Measurements from ENCODE around the gene NSUN3.

DNA sequence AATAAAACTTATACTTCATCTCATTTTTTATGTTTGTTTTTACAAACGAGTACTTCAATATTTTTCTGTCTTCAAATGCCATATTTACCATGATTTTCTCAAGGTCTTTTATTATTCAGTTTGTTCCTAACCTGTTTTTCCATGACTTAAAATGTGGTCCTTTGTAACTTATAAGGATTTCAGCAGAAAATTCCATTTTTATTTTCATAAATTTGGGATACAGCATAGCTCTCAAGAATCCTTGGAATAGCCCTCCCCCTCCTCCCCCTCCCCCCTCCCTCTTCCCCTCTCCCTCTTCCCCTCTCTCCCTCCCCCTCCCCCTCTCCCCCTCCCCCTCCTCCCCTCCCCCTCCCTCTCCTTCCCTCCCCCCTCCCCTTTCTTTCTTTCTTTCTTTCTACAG is 19.6 kb upstream of the NSUN3 start:
- TF ChIP-seq BACH2 (CRISPR knock-in tag; IDR thresholded peaks at IDR 0.05; ENCODE audit: borderline replicate concordance), result no peak
- TF ChIP-seq TOX (CRISPR knock-in tag; IDR thresholded peaks at IDR 0.05; ENCODE audit: borderline replicate concordance), result no peak
- TF ChIP-seq ZFP30 (CRISPR knock-in tag; IDR thresholded peaks at IDR 0.05), result no peak
- no peak for TF ChIP-seq ZNF8 (CRISPR knock-in tag; IDR thresholded peaks at IDR 0.05)
- TF ChIP-seq, protein P1, sequence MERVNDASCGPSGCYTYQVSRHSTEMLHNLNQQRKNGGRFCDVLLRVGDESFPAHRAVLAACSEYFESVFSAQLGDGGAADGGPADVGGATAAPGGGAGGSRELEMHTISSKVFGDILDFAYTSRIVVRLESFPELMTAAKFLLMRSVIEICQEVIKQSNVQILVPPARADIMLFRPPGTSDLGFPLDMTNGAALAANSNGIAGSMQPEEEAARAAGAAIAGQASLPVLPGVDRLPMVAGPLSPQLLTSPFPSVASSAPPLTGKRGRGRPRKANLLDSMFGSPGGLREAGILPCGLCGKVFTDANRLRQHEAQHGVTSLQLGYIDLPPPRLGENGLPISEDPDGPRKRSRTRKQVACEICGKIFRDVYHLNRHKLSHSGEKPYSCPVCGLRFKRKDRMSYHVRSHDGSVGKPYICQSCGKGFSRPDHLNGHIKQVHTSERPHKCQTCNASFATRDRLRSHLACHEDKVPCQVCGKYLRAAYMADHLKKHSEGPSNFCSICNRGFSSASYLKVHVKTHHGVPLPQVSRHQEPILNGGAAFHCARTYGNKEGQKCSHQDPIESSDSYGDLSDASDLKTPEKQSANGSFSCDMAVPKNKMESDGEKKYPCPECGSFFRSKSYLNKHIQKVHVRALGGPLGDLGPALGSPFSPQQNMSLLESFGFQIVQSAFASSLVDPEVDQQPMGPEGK (CRISPR knock-in tag; IDR thresholded peaks at IDR 0.05; ENCODE audit: borderline replicate concordance), result no peak
- no peak for TF ChIP-seq OSR1 (CRISPR knock-in tag; IDR thresholded peaks at IDR 0.05)
- TF ChIP-seq ARNTL (CRISPR knock-in tag; IDR thresholded peaks at IDR 0.05; ENCODE audit: borderline replicate concordance, low read depth), result no peak
- TF ChIP-seq ISL1 (CRISPR knock-in tag; IDR thresholded peaks at IDR 0.05), result no peak
- TF ChIP-seq, protein P2, sequence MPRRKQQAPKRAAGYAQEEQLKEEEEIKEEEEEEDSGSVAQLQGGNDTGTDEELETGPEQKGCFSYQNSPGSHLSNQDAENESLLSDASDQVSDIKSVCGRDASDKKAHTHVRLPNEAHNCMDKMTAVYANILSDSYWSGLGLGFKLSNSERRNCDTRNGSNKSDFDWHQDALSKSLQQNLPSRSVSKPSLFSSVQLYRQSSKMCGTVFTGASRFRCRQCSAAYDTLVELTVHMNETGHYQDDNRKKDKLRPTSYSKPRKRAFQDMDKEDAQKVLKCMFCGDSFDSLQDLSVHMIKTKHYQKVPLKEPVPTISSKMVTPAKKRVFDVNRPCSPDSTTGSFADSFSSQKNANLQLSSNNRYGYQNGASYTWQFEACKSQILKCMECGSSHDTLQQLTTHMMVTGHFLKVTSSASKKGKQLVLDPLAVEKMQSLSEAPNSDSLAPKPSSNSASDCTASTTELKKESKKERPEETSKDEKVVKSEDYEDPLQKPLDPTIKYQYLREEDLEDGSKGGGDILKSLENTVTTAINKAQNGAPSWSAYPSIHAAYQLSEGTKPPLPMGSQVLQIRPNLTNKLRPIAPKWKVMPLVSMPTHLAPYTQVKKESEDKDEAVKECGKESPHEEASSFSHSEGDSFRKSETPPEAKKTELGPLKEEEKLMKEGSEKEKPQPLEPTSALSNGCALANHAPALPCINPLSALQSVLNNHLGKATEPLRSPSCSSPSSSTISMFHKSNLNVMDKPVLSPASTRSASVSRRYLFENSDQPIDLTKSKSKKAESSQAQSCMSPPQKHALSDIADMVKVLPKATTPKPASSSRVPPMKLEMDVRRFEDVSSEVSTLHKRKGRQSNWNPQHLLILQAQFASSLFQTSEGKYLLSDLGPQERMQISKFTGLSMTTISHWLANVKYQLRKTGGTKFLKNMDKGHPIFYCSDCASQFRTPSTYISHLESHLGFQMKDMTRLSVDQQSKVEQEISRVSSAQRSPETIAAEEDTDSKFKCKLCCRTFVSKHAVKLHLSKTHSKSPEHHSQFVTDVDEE (CRISPR knock-in tag; IDR thresholded peaks at IDR 0.05), result no peak
- TF ChIP-seq, protein P3, sequence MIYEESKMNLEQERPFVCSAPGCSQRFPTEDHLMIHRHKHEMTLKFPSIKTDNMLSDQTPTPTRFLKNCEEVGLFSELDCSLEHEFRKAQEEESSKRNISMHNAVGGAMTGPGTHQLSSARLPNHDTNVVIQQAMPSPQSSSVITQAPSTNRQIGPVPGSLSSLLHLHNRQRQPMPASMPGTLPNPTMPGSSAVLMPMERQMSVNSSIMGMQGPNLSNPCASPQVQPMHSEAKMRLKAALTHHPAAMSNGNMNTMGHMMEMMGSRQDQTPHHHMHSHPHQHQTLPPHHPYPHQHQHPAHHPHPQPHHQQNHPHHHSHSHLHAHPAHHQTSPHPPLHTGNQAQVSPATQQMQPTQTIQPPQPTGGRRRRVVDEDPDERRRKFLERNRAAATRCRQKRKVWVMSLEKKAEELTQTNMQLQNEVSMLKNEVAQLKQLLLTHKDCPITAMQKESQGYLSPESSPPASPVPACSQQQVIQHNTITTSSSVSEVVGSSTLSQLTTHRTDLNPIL (CRISPR knock-in tag; IDR thresholded peaks at IDR 0.05; ENCODE audit: low read depth), result no peak
